Measurements from ENCODE around the gene PRDM2. TPM values are rescaled to one million over a fixed set of nuclear protein-coding genes. Genes with fewer than 3 reads are reported as not detected.

PRDM2 gene
- total RNA-seq (2021) (60.4 and 64.2 TPM in 2 replicates), Bru-seq, nascent RNA (percentile 87 among the genes with signal in this experiment), BruChase-seq, experiment 1, labeled RNA remaining after a 2-hour chase (percentile 89 among the genes with signal in this experiment), BruChase-seq, experiment 2, labeled RNA remaining after a 6-hour chase (percentile 80 among the genes with signal in this experiment)
- long read RNA-seq, full-length matches to known transcripts: 3 of 18 reads
- long read RNA-seq, partial matches to known transcripts: 10 of 18 reads
- long read RNA-seq, other reads (novel, unspliced or antisense): 5 of 18 reads

GRCh38 chr1:13699936-13700520, at the start of gene PRDM2:
Gene PRDM2 (plus strand): TSS chr1:13700188. CDS start chr1:13715606, 15,418 bp downstream.
- peak within 1 kb of the TSS; percentile 70 for H3K4me3 ChIP-seq (ENCODE audit: low read depth, low read length, poor library complexity, severe bottlenecking)
- TF ChIP-seq CTCF (conservative IDR thresholded peaks at IDR 0.05; ENCODE audit: low read depth, low read length) (no peak), EZH2 (IDR thresholded peaks at IDR 0.05; ENCODE audit: borderline replicate concordance, low read depth, low read length, poor library complexity, severe bottlenecking) (no peak)
- H3K9me3 ChIP-seq (ENCODE audit: low read depth, low read length, poor library complexity, severe bottlenecking): peaks cover 3% of the 10 kb centered on the region
- POLR2A ChIA-PET (ENCODE audit: low non-redundant PET): no interaction called here
- H3K4me1 ChIP-seq (ENCODE audit: insufficient read depth, low read length, poor library complexity, severe bottlenecking): peaks cover 32% of the 10 kb centered on the region
- CTCF ChIA-PET: no interaction called here
- no TSS peak for BruUV-seq (replicated peaks)
- DNase-seq (ENCODE audit: low spot score): peak; percentile 79
- intact Hi-C loops (cut with micrococcal nuclease; ENCODE audit: unreplicated experiment): no loop called here
- H3K27me3 ChIP-seq (replicated peaks; ENCODE audit: insufficient read depth, low read depth, low read length, poor library complexity): no peaks in the 10 kb centered on the region
- peak within 1 kb of the TSS; percentile 96 for H3K27ac ChIP-seq (ENCODE audit: low read depth, low read length, poor library complexity, severe bottlenecking)
- no peaks in the 10 kb centered on the region for H3K36me3 ChIP-seq (ENCODE audit: insufficient read depth, low read length, poor library complexity, severe bottlenecking)

GRCh38 chr1:13651279-13651678, 48.7 kb upstream of the PRDM2 start:
- Histone ChIP-seq H3K27me3 (replicated peaks; ENCODE audit: insufficient read depth, low read depth, low read length, poor library complexity) (no peaks in the 10 kb centered on the region), H3K4me3 (ENCODE audit: low read depth, low read length, poor library complexity, severe bottlenecking) (no peak overlapping the region), H3K27ac (ENCODE audit: low read depth, low read length, poor library complexity, severe bottlenecking) (no peak overlapping the region), H3K4me1 (ENCODE audit: insufficient read depth, low read length, poor library complexity, severe bottlenecking) (no peaks in the 10 kb centered on the region), H3K36me3 (ENCODE audit: insufficient read depth, low read length, poor library complexity, severe bottlenecking) (no peaks in the 10 kb centered on the region), H3K9me3 (ENCODE audit: low read depth, low read length, poor library complexity, severe bottlenecking) (no peaks in the 10 kb centered on the region)
- CTCF ChIA-PET: no interaction called here
- BruUV-seq (replicated peaks): no TSS peak
- intact Hi-C loops (cut with micrococcal nuclease; ENCODE audit: unreplicated experiment): no loop called here
- TF ChIP-seq EZH2 (IDR thresholded peaks at IDR 0.05; ENCODE audit: borderline replicate concordance, low read depth, low read length, poor library complexity, severe bottlenecking): no peak
- no peak for DNase-seq (ENCODE audit: low spot score)
- POLR2A ChIA-PET (ENCODE audit: low non-redundant PET): no interaction called here

GRCh38 chr1:13652238-13652637, 47.8 kb upstream of the PRDM2 start:
- Histone ChIP-seq H3K4me3 (ENCODE audit: low read depth, low read length, poor library complexity, severe bottlenecking) (no peak overlapping the region), H3K9me3 (ENCODE audit: low read depth, low read length, poor library complexity, severe bottlenecking) (no peaks in the 10 kb centered on the region), H3K36me3 (ENCODE audit: insufficient read depth, low read length, poor library complexity, severe bottlenecking) (no peaks in the 10 kb centered on the region), H3K4me1 (ENCODE audit: insufficient read depth, low read length, poor library complexity, severe bottlenecking) (no peaks in the 10 kb centered on the region), H3K27me3 (replicated peaks; ENCODE audit: insufficient read depth, low read depth, low read length, poor library complexity) (no peaks in the 10 kb centered on the region), H3K27ac (ENCODE audit: low read depth, low read length, poor library complexity, severe bottlenecking) (no peak overlapping the region)
- POLR2A ChIA-PET (ENCODE audit: low non-redundant PET): no interaction called here
- DNase-seq (ENCODE audit: low spot score): no peak
- CTCF ChIA-PET: no interaction called here
- no peak for TF ChIP-seq EZH2 (IDR thresholded peaks at IDR 0.05; ENCODE audit: borderline replicate concordance, low read depth, low read length, poor library complexity, severe bottlenecking)
- TF ChIP-seq CTCF (conservative IDR thresholded peaks at IDR 0.05; ENCODE audit: low read depth, low read length): no peak
- no TSS peak for BruUV-seq (replicated peaks)
- intact Hi-C loops (cut with micrococcal nuclease; ENCODE audit: unreplicated experiment): no loop called here
